Measurements from ENCODE around the gene TSPO. TPM values are rescaled to one million over a fixed set of nuclear protein-coding genes. Genes with fewer than 3 reads are reported as not detected.
A peak's percentile ranks its signal among the peaks of the same experiment; 100 is the strongest.

Gene TSPO
- total and polyA plus RNA-seq, 2 of the 13 experiments (the other 11 are each of a cell fraction or from before 2014, with no cell fraction given): 0.46 to 1.4 TPM

DNA sequence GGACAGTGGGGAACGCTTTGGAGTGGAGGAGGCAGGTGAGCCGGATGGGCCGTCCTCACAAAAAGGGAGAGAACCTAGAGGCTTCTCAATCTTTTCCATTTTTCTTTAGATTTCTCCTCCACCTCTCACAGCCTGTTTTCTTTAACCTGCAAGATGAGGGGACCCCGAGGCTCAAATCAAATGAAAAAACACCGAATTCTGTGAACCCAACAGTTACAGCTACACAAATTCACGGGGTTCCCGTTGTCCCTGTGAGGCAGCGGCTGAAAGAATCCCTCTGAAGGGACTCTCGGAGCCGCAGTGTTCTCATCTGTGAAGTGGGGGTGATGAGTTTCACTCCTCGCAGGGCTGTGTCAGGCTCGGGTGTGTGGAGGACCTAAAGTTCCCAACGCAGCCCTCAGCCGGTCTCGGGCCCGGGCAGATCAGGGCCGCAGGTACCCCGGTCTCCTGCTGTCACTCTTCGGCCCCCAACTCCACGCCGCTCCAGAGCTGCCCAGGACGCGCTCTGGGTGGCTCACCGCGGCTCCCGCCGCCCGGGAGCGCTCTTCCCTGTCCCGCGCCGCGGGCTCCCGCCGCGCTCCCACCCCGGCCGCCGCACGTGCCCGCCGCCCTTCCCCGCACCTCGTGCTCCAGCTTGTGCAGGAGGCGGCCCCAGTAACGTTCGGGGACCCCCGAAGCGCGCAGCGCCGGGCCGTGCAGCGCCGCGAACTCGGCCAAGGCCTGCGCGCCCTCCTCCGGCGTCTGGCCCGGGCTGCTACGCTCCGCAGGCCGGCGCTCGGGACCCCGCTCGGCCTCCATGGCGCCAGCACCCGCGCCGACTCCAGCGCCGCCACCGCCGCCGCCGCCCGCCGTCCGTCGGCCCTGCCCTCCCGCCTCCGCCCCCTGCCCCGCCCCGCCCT is 35.2 kb downstream of the TSPO start, which contains the start of gene TTLL12 (continued):
- TF ChIP-seq, protein P1, sequence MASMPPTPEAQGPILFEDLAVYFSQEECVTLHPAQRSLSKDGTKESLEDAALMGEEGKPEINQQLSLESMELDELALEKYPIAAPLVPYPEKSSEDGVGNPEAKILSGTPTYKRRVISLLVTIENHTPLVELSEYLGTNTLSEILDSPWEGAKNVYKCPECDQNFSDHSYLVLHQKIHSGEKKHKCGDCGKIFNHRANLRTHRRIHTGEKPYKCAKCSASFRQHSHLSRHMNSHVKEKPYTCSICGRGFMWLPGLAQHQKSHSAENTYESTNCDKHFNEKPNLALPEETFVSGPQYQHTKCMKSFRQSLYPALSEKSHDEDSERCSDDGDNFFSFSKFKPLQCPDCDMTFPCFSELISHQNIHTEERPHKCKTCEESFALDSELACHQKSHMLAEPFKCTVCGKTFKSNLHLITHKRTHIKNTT (CRISPR knock-in tag; IDR thresholded peaks at IDR 0.05): no peak
- TF ChIP-seq POLR2A (IDR thresholded peaks at IDR 0.05; ENCODE audit: insufficient read depth in 1 of 2, low read depth in 2 of 2, low read length in 2 of 2): peak; percentile 64 to 81
- TF ChIP-seq, protein P2, sequence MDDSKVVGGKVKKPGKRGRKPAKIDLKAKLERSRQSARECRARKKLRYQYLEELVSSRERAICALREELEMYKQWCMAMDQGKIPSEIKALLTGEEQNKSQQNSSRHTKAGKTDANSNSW (CRISPR knock-in tag; IDR thresholded peaks at IDR 0.05; ENCODE audit: borderline replicate concordance): no peak
- TF ChIP-seq JDP2 (CRISPR knock-in tag; IDR thresholded peaks at IDR 0.05; ENCODE audit: borderline replicate concordance): no peak
- TF ChIP-seq, protein P3, sequence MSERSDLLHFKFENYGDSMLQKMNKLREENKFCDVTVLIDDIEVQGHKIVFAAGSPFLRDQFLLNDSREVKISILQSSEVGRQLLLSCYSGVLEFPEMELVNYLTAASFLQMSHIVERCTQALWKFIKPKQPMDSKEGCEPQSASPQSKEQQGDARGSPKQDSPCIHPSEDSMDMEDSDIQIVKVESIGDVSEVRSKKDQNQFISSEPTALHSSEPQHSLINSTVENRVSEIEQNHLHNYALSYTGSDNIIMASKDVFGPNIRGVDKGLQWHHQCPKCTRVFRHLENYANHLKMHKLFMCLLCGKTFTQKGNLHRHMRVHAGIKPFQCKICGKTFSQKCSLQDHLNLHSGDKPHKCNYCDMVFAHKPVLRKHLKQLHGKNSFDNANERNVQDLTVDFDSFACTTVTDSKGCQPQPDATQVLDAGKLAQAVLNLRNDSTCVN (CRISPR knock-in tag; IDR thresholded peaks at IDR 0.05; ENCODE audit: borderline replicate concordance): no peak
- no peak for TF ChIP-seq NR3C1 (CRISPR knock-in tag; IDR thresholded peaks at IDR 0.05)
- no peak for TF ChIP-seq ZNF292 (CRISPR knock-in tag; IDR thresholded peaks at IDR 0.05; ENCODE audit: borderline replicate concordance, low read depth)
- TF ChIP-seq SYNCRIP (IDR thresholded peaks at IDR 0.05; ENCODE audit: insufficient read depth, low read depth, low read length): no peak
- TF ChIP-seq, protein P4, sequence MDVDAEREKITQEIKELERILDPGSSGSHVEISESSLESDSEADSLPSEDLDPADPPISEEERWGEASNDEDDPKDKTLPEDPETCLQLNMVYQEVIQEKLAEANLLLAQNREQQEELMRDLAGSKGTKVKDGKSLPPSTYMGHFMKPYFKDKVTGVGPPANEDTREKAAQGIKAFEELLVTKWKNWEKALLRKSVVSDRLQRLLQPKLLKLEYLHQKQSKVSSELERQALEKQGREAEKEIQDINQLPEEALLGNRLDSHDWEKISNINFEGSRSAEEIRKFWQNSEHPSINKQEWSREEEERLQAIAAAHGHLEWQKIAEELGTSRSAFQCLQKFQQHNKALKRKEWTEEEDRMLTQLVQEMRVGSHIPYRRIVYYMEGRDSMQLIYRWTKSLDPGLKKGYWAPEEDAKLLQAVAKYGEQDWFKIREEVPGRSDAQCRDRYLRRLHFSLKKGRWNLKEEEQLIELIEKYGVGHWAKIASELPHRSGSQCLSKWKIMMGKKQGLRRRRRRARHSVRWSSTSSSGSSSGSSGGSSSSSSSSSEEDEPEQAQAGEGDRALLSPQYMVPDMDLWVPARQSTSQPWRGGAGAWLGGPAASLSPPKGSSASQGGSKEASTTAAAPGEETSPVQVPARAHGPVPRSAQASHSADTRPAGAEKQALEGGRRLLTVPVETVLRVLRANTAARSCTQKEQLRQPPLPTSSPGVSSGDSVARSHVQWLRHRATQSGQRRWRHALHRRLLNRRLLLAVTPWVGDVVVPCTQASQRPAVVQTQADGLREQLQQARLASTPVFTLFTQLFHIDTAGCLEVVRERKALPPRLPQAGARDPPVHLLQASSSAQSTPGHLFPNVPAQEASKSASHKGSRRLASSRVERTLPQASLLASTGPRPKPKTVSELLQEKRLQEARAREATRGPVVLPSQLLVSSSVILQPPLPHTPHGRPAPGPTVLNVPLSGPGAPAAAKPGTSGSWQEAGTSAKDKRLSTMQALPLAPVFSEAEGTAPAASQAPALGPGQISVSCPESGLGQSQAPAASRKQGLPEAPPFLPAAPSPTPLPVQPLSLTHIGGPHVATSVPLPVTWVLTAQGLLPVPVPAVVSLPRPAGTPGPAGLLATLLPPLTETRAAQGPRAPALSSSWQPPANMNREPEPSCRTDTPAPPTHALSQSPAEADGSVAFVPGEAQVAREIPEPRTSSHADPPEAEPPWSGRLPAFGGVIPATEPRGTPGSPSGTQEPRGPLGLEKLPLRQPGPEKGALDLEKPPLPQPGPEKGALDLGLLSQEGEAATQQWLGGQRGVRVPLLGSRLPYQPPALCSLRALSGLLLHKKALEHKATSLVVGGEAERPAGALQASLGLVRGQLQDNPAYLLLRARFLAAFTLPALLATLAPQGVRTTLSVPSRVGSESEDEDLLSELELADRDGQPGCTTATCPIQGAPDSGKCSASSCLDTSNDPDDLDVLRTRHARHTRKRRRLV (CRISPR knock-in tag; IDR thresholded peaks at IDR 0.05): no peak
- TF ChIP-seq RBAK (CRISPR knock-in tag; IDR thresholded peaks at IDR 0.05): no peak
- TF ChIP-seq HNRNPH1 (optimal IDR thresholded peaks at IDR 0.05; ENCODE audit: low read depth, low read length): no peak
- TF ChIP-seq CENPT (CRISPR knock-in tag; IDR thresholded peaks at IDR 0.05; ENCODE audit: low read depth): 0 out of 2 replicates have a peak, but pooled peaks have one; percentile 74
- TF ChIP-seq ZNF772 (CRISPR knock-in tag; IDR thresholded peaks at IDR 0.05): no peak
- TF ChIP-seq, protein P5, sequence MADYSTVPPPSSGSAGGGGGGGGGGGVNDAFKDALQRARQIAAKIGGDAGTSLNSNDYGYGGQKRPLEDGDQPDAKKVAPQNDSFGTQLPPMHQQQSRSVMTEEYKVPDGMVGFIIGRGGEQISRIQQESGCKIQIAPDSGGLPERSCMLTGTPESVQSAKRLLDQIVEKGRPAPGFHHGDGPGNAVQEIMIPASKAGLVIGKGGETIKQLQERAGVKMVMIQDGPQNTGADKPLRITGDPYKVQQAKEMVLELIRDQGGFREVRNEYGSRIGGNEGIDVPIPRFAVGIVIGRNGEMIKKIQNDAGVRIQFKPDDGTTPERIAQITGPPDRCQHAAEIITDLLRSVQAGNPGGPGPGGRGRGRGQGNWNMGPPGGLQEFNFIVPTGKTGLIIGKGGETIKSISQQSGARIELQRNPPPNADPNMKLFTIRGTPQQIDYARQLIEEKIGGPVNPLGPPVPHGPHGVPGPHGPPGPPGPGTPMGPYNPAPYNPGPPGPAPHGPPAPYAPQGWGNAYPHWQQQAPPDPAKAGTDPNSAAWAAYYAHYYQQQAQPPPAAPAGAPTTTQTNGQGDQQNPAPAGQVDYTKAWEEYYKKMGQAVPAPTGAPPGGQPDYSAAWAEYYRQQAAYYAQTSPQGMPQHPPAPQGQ (CRISPR knock-in tag; IDR thresholded peaks at IDR 0.05; ENCODE audit: borderline replicate concordance): no peak
- no peak for TF ChIP-seq MATR3 (CRISPR knock-in tag; IDR thresholded peaks at IDR 0.05)
- no peak for TF ChIP-seq SMARCE1 (IDR thresholded peaks at IDR 0.05; ENCODE audit: borderline replicate concordance)
- TF ChIP-seq, protein P6, sequence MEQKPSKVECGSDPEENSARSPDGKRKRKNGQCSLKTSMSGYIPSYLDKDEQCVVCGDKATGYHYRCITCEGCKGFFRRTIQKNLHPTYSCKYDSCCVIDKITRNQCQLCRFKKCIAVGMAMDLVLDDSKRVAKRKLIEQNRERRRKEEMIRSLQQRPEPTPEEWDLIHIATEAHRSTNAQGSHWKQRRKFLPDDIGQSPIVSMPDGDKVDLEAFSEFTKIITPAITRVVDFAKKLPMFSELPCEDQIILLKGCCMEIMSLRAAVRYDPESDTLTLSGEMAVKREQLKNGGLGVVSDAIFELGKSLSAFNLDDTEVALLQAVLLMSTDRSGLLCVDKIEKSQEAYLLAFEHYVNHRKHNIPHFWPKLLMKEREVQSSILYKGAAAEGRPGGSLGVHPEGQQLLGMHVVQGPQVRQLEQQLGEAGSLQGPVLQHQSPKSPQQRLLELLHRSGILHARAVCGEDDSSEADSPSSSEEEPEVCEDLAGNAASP (CRISPR knock-in tag; IDR thresholded peaks at IDR 0.05; ENCODE audit: borderline replicate concordance): no peak; the same call in 1 of the 2 replicates

All from HepG2 (cell line).